NB4 (cell line): ENCODE results near the gene GLI3.

Experiments used
- CTCF ChIP-seq: IDR thresholded peaks from one replicate; pipeline ENCODE4 v1.5.1; 2012; ENCODE audit warnings: low read depth, low read length
- POLR2A ChIP-seq: IDR thresholded peaks from 2 replicates; pipeline ENCODE4 v1.6.1; 2011; ENCODE audit warnings: mild to moderate bottlenecking; ENCODE audit not compliant: insufficient read length; ENCODE audit errors: extremely low read depth

DNA sequence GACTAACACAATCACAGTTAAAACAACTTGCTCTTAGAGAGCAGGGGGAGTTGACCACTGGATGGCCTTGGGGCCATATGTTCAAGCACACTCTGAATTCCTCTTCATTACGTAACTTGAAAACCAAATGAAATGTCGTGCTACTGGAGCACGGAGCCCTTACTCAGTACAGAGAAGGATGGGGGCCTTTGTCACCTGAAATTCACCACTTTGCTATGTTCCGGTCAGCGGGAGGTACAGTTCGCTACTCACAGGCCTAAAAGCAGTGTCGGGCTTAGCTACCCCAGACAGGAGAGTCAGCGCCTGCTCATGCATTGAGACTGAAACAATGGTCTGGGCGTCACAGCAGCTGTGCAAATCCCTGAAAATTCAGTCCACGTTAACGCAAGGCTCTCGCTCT, 39.6 kb downstream of the GLI3 start:
- TF ChIP-seq POLR2A (no peak), CTCF (no peak)
